Activated CD4-positive, alpha-beta T cell treated with anti-CD3 and anti-CD28 coated beads for 36 hours (primary cell): ENCODE data around the gene SIKE1. TPM values are rescaled to one million over a fixed set of nuclear protein-coding genes. Genes with fewer than 3 reads are reported as not detected.
"Not testable (repeated sequence)": the region's sequence is repeated elsewhere in the genome, so short reads cannot be mapped to it uniquely, and the experiment has no call there.

Source experiments
- ATAC-seq: fragments of 200-7000 bp; cut with Tn5 transposase; one replicate; pipeline ENCODE4 v1.10.0; 2021; ENCODE audit warnings: mild to moderate bottlenecking, moderate library complexity
- CTCF ChIA-PET: fragments of 350-600 bp; sonication (Branson Sonifier 250); formaldehyde crosslinking; loops from one replicate; lab custom pipeline; 2021; ENCODE audit warnings: antibody characterized with exemption; lab: Charles Lee
- POLR2A ChIA-PET: fragments of 350-600 bp; sonication (Branson Sonifier 250); formaldehyde crosslinking; loops from one replicate; lab custom pipeline; 2021; ENCODE audit warnings: antibody characterized with exemption, inconsistent platforms; lab: Charles Lee
- DNase-seq: peaks from one replicate; pipeline ENCODE4 v3.0.0-alpha.2; 2020
- H3K27ac Mint-ChIP-seq: one replicate; pipeline ENCODE4 v1.8.0; 2021; ENCODE audit warnings: mixed read lengths
- H3K27me3 Mint-ChIP-seq: one replicate; pipeline ENCODE4 v1.8.0; 2021; ENCODE audit warnings: mixed read lengths
- H3K36me3 Mint-ChIP-seq: one replicate; pipeline ENCODE4 v1.8.0; 2021; ENCODE audit warnings: low read depth, mixed read lengths
- H3K4me1 Mint-ChIP-seq: one replicate; pipeline ENCODE4 v1.8.0; 2021; ENCODE audit warnings: mixed read lengths
- H3K4me3 Mint-ChIP-seq: one replicate; pipeline ENCODE4 v1.8.0; 2021; ENCODE audit warnings: mild to moderate bottlenecking, moderate library complexity, mixed read lengths
- H3K9me3 Mint-ChIP-seq: one replicate; pipeline ENCODE4 v1.8.0; 2021; ENCODE audit warnings: low read depth, mixed read lengths
- intact Hi-C, 2 experiments: fragments of 100-400 bp; cut with DNase I in 1 of 2; cut with micrococcal nuclease in 1 of 2; formaldehyde crosslinking; loops; one replicate each; pipeline versions ENCODE4 v1.14.2 to v1.15.1; 2022 to 2024; cut with DNase I, micrococcal nuclease
- total RNA-seq, 2 experiments: library from RNA; stranded (reverse); gene quantifications; one replicate each; pipeline ENCODE4 v1.2.3, GENCODE V29; 2021

SIKE1 gene
- total RNA-seq: 10 to 100 TPM; 56.9 to 67.2 TPM

GRCh38 chr1:114780344-114781226 lies at the start of gene SIKE1:
Gene SIKE1, minus strand, starts transcription at chr1:114780685. Its CDS starts 78 bp downstream, at chr1:114780607.
- POLR2A ChIA-PET: interaction anchor here (0.6 to 1.0 kb wide), 3 partner anchors 64 to 139 kb away, joined by 3 to 5 read pairs (median 4); partner anchors contain the start of gene NRAS
- CTCF ChIA-PET: interaction anchor here (0.6 to 1.2 kb wide), 2 partner anchors 65 to 1708 kb away, joined by 3 to 4 read pairs; no protein-coding TSS in a partner anchor
- Mint-ChIP-seq H3K4me3 (peak within 1 kb of the TSS; percentile 100), H3K27me3 (no peaks in the 10 kb centered on the region), H3K9me3 (no peaks in the 10 kb centered on the region), H3K36me3 (peaks cover 27% of the 10 kb centered on the region), H3K4me1 (peaks cover 21% of the 10 kb centered on the region), H3K27ac (peak within 1 kb of the TSS; percentile 97)
- DNase-seq: peak; percentile 96
- intact Hi-C loops: loop anchor here (1.0 to 2.0 kb wide), 8 partner anchors 22 to 434 kb away; partner anchors contain the start of genes NRAS (in 2 of the 2), BCAS2 (in 1 of the 2), CSDE1 (in 1 of the 2) and DENND2C (in 1 of the 2)
- peak; percentile 100 for ATAC-seq

DNA sequence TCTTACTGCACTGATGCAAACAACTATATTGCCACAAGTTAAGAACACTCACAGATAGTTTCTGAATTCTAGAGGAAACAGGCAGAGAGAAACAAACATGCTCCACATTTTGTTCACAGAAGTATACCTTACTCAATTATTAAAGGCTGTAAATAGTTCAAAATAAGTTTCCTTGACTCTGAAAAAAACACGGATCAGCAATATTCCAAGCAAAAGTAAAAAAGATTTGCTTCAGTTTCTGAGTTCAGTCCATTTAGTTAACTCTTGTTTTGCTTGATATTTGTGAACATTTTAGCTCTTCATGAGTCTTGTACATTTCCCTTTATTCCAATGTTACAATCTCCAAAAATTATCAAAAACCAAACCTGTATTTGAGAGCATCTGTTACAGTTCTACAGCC lies 49.6 kb upstream of the SIKE1 start:
- H3K4me3 Mint-ChIP-seq, H3K27ac Mint-ChIP-seq, CTCF ChIA-PET, H3K4me1 Mint-ChIP-seq, ATAC-seq, POLR2A ChIA-PET, H3K9me3 Mint-ChIP-seq, DNase-seq, H3K36me3 Mint-ChIP-seq, intact Hi-C loops: not testable (repeated sequence)
- peaks cover 13% of the 10 kb centered on the region for H3K27me3 Mint-ChIP-seq

- ChIA-PET POLR2A (no interaction called here), CTCF (no interaction called here)
- no peaks in the 10 kb centered on the region for H3K4me1 Mint-ChIP-seq
- peaks cover 13% of the 10 kb centered on the region for H3K9me3 Mint-ChIP-seq
- DNase-seq (no peak), ATAC-seq (no peak)
- no peak overlapping the region for H3K27ac Mint-ChIP-seq
- H3K36me3 Mint-ChIP-seq: peaks cover 2% of the 10 kb centered on the region
- peaks cover 13% of the 10 kb centered on the region for H3K27me3 Mint-ChIP-seq
- H3K4me3 Mint-ChIP-seq: no peak overlapping the region
- intact Hi-C loops: no loop called here
Observed at GRCh38 chr1:114828251-114828650, 47.8 kb upstream of the SIKE1 start.

- H3K9me3 Mint-ChIP-seq: peaks cover 22% of the 10 kb centered on the region
- intact Hi-C loops: no loop called here
- H3K4me1 Mint-ChIP-seq: no peaks in the 10 kb centered on the region
- ChIA-PET POLR2A (no interaction called here), CTCF (interaction anchor here (0.6 kb wide), 1 partner anchor 1673 kb away, joined by 3 read pairs; no protein-coding TSS in a partner anchor)
- ATAC-seq (no peak), DNase-seq (no peak)
- no peak overlapping the region for H3K27ac Mint-ChIP-seq
- peaks cover 2% of the 10 kb centered on the region for H3K36me3 Mint-ChIP-seq
- H3K4me3 Mint-ChIP-seq: no peak overlapping the region
- peaks cover 11% of the 10 kb centered on the region for H3K27me3 Mint-ChIP-seq
Observed at GRCh38 chr1:114821978-114822377, 41.5 kb upstream of the SIKE1 start.

- Mint-ChIP-seq H3K36me3 (peaks cover 2% of the 10 kb centered on the region), H3K27me3 (peaks cover 11% of the 10 kb centered on the region), H3K4me3 (no peak overlapping the region), H3K27ac (no peak overlapping the region), H3K4me1 (no peaks in the 10 kb centered on the region), H3K9me3 (peaks cover 22% of the 10 kb centered on the region)
- DNase-seq (no peak), ATAC-seq (no peak)
- POLR2A ChIA-PET: no interaction called here
- CTCF ChIA-PET: no interaction called here
- intact Hi-C loops: no loop called here
Observed at GRCh38 chr1:114820392-114820791, 39.9 kb upstream of the SIKE1 start.

- peaks cover 2% of the 10 kb centered on the region for H3K36me3 Mint-ChIP-seq
Observed at GRCh38 chr1:114819869-114820268, 39.4 kb upstream of the SIKE1 start.

GRCh38 chr1:114804449-114804848 lies 24.0 kb upstream of the SIKE1 start:
- ATAC-seq, H3K4me3 Mint-ChIP-seq, DNase-seq, H3K36me3 Mint-ChIP-seq, intact Hi-C loops, H3K27ac Mint-ChIP-seq, CTCF ChIA-PET, POLR2A ChIA-PET, H3K9me3 Mint-ChIP-seq, H3K4me1 Mint-ChIP-seq: not testable (repeated sequence)
- H3K27me3 Mint-ChIP-seq: peaks cover 17% of the 10 kb centered on the region

More at GRCh38 chr1:114819869-114820268, 39.4 kb upstream of the SIKE1 start:
- ChIA-PET CTCF (no interaction called here), POLR2A (no interaction called here)
- peaks cover 19% of the 10 kb centered on the region for H3K9me3 Mint-ChIP-seq
- no peak for DNase-seq
- H3K27me3 Mint-ChIP-seq: peaks cover 8% of the 10 kb centered on the region
- ATAC-seq: no peak
- intact Hi-C loops: no loop called here
- no peak overlapping the region for H3K4me3 Mint-ChIP-seq
- H3K27ac Mint-ChIP-seq: no peak overlapping the region
- H3K4me1 Mint-ChIP-seq: no peaks in the 10 kb centered on the region

DNA sequence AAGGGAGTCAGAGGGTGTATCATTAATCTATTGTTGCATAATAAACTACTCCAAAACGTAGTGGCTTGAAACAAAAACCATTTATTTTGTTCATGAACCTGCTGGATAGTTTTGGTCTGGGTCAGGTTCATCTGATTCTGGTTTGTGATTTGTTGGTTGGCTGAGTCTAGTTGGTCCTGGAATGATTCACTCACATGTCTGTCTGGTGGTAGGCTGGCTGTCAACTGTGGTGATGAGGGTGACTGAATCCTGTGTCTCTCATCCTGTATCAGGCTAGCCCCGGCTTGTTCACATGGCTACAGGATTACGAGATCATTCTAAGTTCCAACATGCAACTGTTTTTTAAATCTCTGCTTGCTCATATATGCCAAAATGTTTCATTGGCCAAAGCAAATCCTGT lies 22.5 kb upstream of the SIKE1 start:
- DNase-seq: no peak
- Mint-ChIP-seq H3K9me3 (no peaks in the 10 kb centered on the region), H3K4me3 (no peak overlapping the region), H3K27ac (no peak overlapping the region), H3K4me1 (no peaks in the 10 kb centered on the region), H3K36me3 (no peaks in the 10 kb centered on the region), H3K27me3 (peaks cover 19% of the 10 kb centered on the region)
- intact Hi-C loops: loop anchor here in 1 of 2 experiments (2.0 kb wide), 1 partner anchor 20 kb away; no protein-coding TSS in a partner anchor
- POLR2A ChIA-PET: no interaction called here
- peak; percentile 42 for ATAC-seq
- CTCF ChIA-PET: no interaction called here

DNA sequence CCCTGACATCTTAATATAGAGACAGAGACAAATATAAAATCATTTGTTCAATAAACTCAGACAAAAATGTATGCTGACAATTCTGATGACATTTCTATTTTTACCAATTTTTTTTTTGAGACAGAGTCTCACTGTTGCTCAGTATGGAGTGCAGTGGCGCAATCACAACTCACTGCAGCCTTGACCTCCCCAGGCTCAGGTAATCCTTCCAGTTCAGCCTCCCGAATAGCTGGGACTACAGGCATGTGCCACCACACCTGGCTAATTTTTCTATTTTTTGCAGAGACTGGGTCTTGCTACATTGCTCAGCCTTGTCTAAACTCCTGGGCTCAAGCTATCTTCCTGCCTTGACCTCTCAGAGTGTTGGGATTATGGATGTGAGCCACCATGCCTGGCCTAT lies 13.6 kb upstream of the SIKE1 start:
- intact Hi-C loops: no loop called here
- ATAC-seq: no peak
- CTCF ChIA-PET: interaction anchor here (0.7 kb wide), 2 partner anchors 919 to 1104 kb away, joined by 3 to 4 read pairs; no protein-coding TSS in a partner anchor
- no peak overlapping the region for H3K27ac Mint-ChIP-seq
- no peaks in the 10 kb centered on the region for H3K9me3 Mint-ChIP-seq
- no peaks in the 10 kb centered on the region for H3K36me3 Mint-ChIP-seq
- H3K4me1 Mint-ChIP-seq: no peaks in the 10 kb centered on the region
- no peak for DNase-seq
- POLR2A ChIA-PET: no interaction called here
- H3K4me3 Mint-ChIP-seq: no peak overlapping the region
- H3K27me3 Mint-ChIP-seq: peaks cover 18% of the 10 kb centered on the region

DNA sequence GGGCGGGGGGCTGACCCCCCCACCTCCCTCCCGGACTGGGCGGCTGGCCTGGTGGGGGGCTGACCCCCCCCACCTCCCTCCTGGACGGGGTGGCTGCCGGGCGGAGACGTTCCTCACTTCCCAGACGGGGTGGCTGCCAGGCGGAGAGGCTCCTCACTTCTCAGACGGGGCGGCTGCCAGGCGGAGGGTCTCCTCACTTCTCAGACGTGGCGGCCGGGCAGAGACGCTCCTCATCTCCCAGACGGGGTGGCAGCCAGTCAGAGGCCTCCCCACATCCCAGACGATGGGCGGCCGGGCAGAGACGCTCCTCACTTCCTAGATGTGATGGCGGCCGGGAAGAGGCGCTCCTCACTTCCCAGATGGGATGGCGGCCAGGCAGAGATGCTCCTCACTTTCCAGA lies 10.1 kb upstream of the SIKE1 start:
- CTCF ChIA-PET, DNase-seq, H3K4me3 Mint-ChIP-seq, H3K27ac Mint-ChIP-seq, POLR2A ChIA-PET, ATAC-seq, H3K36me3 Mint-ChIP-seq, H3K4me1 Mint-ChIP-seq, intact Hi-C loops: not testable (repeated sequence)
- Mint-ChIP-seq H3K27me3 (peaks cover 18% of the 10 kb centered on the region), H3K9me3 (peaks cover 16% of the 10 kb centered on the region)

- not testable (repeated sequence) for H3K27ac Mint-ChIP-seq, ATAC-seq
Observed at GRCh38 chr1:114786440-114786839, 6.0 kb upstream of the SIKE1 start.

More at GRCh38 chr1:114786440-114786839, 6.0 kb upstream of the SIKE1 start:
- H3K36me3 Mint-ChIP-seq, POLR2A ChIA-PET, DNase-seq, H3K4me3 Mint-ChIP-seq, H3K4me1 Mint-ChIP-seq, intact Hi-C loops: not testable (repeated sequence)
- CTCF ChIA-PET: interaction anchor here (0.6 kb wide), 1 partner anchor 331 kb away, joined by 4 read pairs; no protein-coding TSS in a partner anchor
- Mint-ChIP-seq H3K9me3 (peaks cover 16% of the 10 kb centered on the region), H3K27me3 (peaks cover 12% of the 10 kb centered on the region)
